Osteoblast (primary cell): ENCODE measurements around the gene FAXDC2. TPM values are rescaled to one million over a fixed set of nuclear protein-coding genes. Genes with fewer than 3 reads are reported as not detected.

ENCODE experiments used
- DNase-seq: peaks from one replicate; pipeline ENCODE4 v3.0.0; 2011; ENCODE audit warnings: low spot score, mixed read lengths; ENCODE audit not compliant: insufficient read length; ENCODE audit errors: missing footprints
- H2AFZ ChIP-seq: 2 replicates; pipeline ENCODE4 v1.6.0; 2011; ENCODE audit warnings: mild to moderate bottlenecking, low read length
- H3K27ac ChIP-seq: 2 replicates; pipeline ENCODE4 v1.5.1; 2011; ENCODE audit warnings: mild to moderate bottlenecking, low read depth, low read length, moderate library complexity
- H3K27me3 ChIP-seq: 2 replicates; pipeline ENCODE4 v1.6.0; 2012; ENCODE audit warnings: mild to moderate bottlenecking, control low read depth, inconsistent platforms, low read length, moderate library complexity; ENCODE audit not compliant: insufficient read depth
- H3K36me3 ChIP-seq: 2 replicates; pipeline ENCODE4 v1.5.1; 2011; ENCODE audit warnings: mild to moderate bottlenecking, low read length, control low read depth, moderate library complexity; ENCODE audit not compliant: insufficient read depth
- H3K4me1 ChIP-seq: 2 replicates; pipeline ENCODE4 v1.5.1; 2011; ENCODE audit warnings: mild to moderate bottlenecking, low read length, control low read depth, moderate library complexity; ENCODE audit not compliant: insufficient read depth
- H3K4me2 ChIP-seq: 2 replicates; pipeline ENCODE4 v1.6.0; 2011; ENCODE audit warnings: mild to moderate bottlenecking, low read length; ENCODE audit not compliant: insufficient read depth
- H3K4me3 ChIP-seq: fragments of 200-600 bp; sonication (generic); 3 replicates; pipeline ENCODE4 v1.5.1; 2012; ENCODE audit warnings: mild to moderate bottlenecking, low read length, inconsistent platforms; ENCODE audit not compliant: insufficient read depth
- H3K79me2 ChIP-seq: 2 replicates; pipeline ENCODE4 v1.6.0; 2012; ENCODE audit warnings: mild to moderate bottlenecking, low read length, control low read depth, inconsistent platforms; ENCODE audit not compliant: insufficient read depth
- H3K9me3 ChIP-seq: 2 replicates; pipeline ENCODE4 v1.5.1; 2011; ENCODE audit warnings: low read depth, low read length, control low read depth
- H4K20me1 ChIP-seq: 2 replicates; pipeline ENCODE4 v1.6.0; 2012; ENCODE audit warnings: mild to moderate bottlenecking, low read length, control low read depth; ENCODE audit not compliant: insufficient read depth
- CTCF ChIP-seq: IDR thresholded peaks from 2 replicates; pipeline ENCODE4 v1.5.1; 2011; ENCODE audit warnings: mild to moderate bottlenecking, low read depth, low read length, moderate library complexity; ENCODE audit errors: extremely low read depth
- total RNA-seq: library from RNA; depleted of rRNA; stranded (reverse); fragments of >200 nt; gene quantifications from 2 replicates; pipeline ENCODE4 v1.2.3, GENCODE V29; 2012

The FAXDC2 gene
- total RNA-seq, 1 donor: 13.8 TPM

- H3K4me2 ChIP-seq: no peak overlapping the region
- no peak overlapping the region for H3K4me3 ChIP-seq
- no peaks in the 10 kb centered on the region for H3K36me3 ChIP-seq
- no peaks in the 10 kb centered on the region for H3K27me3 ChIP-seq
- H2AFZ ChIP-seq: no peak overlapping the region
- H3K9me3 ChIP-seq: no peaks in the 10 kb centered on the region
- no peak for DNase-seq
- peaks cover 99% of the 10 kb centered on the region for H3K79me2 ChIP-seq
- H3K4me1 ChIP-seq: peaks cover 46% of the 10 kb centered on the region
- peak overlapping the region; percentile 44 for H3K27ac ChIP-seq
- H4K20me1 ChIP-seq: peaks cover 95% of the 10 kb centered on the region
- no peak for TF ChIP-seq CTCF
These were observed 67.4 kb downstream of the FAXDC2 start for GRCh38 chr5:154782812-154783592.

DNA sequence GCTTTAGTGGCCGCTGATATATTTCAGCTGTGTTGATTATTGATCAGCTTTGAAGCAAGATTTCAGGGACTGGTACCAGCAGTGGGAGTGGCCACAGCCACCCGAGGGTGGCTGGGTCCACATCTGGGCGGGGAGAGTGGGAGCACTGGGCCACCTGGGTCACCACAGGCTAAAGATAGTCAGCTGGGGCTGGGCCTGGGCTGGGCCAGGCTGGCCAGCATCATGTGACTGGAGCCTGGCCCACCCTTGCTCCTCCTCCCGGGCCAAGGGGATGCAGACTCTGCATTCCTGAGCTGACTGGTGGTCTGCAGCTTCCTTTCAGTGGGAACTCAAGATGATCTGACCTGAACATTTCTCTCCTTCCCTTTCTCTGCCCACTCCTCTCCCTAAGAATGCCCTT is 68.1 kb downstream of the FAXDC2 start:
- Histone ChIP-seq H3K4me3 (no peak overlapping the region), H3K4me1 (peaks cover 46% of the 10 kb centered on the region), H4K20me1 (peaks cover 89% of the 10 kb centered on the region), H3K36me3 (no peaks in the 10 kb centered on the region), H3K9me3 (no peaks in the 10 kb centered on the region), H3K27me3 (no peaks in the 10 kb centered on the region), H3K4me2 (no peak overlapping the region), H3K27ac (peak overlapping the region; percentile 15), H3K79me2 (peaks cover 99% of the 10 kb centered on the region), H2AFZ (no peak overlapping the region)
- TF ChIP-seq CTCF: no peak
- no peak for DNase-seq

- Histone ChIP-seq H3K4me3 (no peak overlapping the region), H3K4me2 (no peak overlapping the region), H3K9me3 (no peaks in the 10 kb centered on the region), H3K79me2 (peaks cover 99% of the 10 kb centered on the region), H3K27me3 (no peaks in the 10 kb centered on the region), H4K20me1 (peaks cover 88% of the 10 kb centered on the region), H3K36me3 (no peaks in the 10 kb centered on the region), H2AFZ (no peak overlapping the region), H3K4me1 (peaks cover 39% of the 10 kb centered on the region), H3K27ac (peak overlapping the region; percentile 47)
- no peak for DNase-seq
- no peak for TF ChIP-seq CTCF
These were observed 70.3 kb downstream of the FAXDC2 start for GRCh38 chr5:154780128-154780527.

GRCh38 chr5:154779105-154779504 is 71.3 kb downstream of the FAXDC2 start:
- Histone ChIP-seq H3K4me2 (peak overlapping the region; percentile 55), H3K27me3 (no peaks in the 10 kb centered on the region), H3K4me3 (no peak overlapping the region), H3K4me1 (peaks cover 35% of the 10 kb centered on the region), H3K9me3 (no peaks in the 10 kb centered on the region), H2AFZ (no peak overlapping the region), H3K79me2 (peaks cover 99% of the 10 kb centered on the region), H3K36me3 (no peaks in the 10 kb centered on the region), H3K27ac (peak overlapping the region; percentile 47), H4K20me1 (peaks cover 88% of the 10 kb centered on the region)
- TF ChIP-seq CTCF: no peak
- DNase-seq: peak; percentile 93
